GM12878 (cell line): ENCODE measurements around the gene SLC2A8. TPM values are rescaled to one million over a fixed set of nuclear protein-coding genes. Genes with fewer than 3 reads are reported as not detected.
A peak's percentile ranks its signal among the peaks of the same experiment; 100 is the strongest.

ENCODE experiments used
- BMI1 ChIP-seq: fragments of 450-650 bp; IDR thresholded peaks from 2 replicates; pipeline ENCODE4 v1.6.1; 2016; ENCODE audit warnings: mild to moderate bottlenecking, moderate library complexity, borderline replicate concordance
- CEBPZ ChIP-seq: fragments of 150-350 bp; IDR thresholded peaks from 2 replicates; pipeline ENCODE4 v1.6.1; 2016; ENCODE audit warnings: low read depth, low read length
- CREB1 ChIP-seq: IDR thresholded peaks from 2 replicates; pipeline ENCODE4 v1.6.1; 2012; ENCODE audit warnings: low read depth, mild to moderate bottlenecking, inconsistent platforms
- EP300 ChIP-seq, 2 experiments: fragments of 150-350 bp in 1 of 2; IDR thresholded peaks; 2 replicates each; pipeline ENCODE4 v1.6.1; 2011 to 2012; ENCODE audit warnings: low read depth in 2 of 2, low read length in 2 of 2, borderline replicate concordance in 1 of 2, improper control_type of control experiment in 1 of 2, inconsistent platforms in 1 of 2; ENCODE audit not compliant: control insufficient read depth in 1 of 2
- MAX ChIP-seq: IDR thresholded peaks from 2 replicates; pipeline ENCODE4 v1.6.1; 2012; ENCODE audit warnings: low read depth, low read length, improper control_type of control experiment
- MXI1 ChIP-seq: fragments of 150-350 bp; IDR thresholded peaks from 2 replicates; pipeline ENCODE4 v1.6.1; 2011; ENCODE audit warnings: low read depth, mild to moderate bottlenecking, inconsistent platforms, low read length, improper control_type of control experiment
- NFIC ChIP-seq: IDR thresholded peaks from 2 replicates; pipeline ENCODE4 v1.6.1; 2012; ENCODE audit warnings: low read depth, mild to moderate bottlenecking, inconsistent platforms, low read length, moderate library complexity
- PRDM15 ChIP-seq: fragments of 450-650 bp; formaldehyde crosslinking; IDR thresholded peaks from 2 replicates; pipeline ENCODE4 v1.4.0; 2020; ENCODE audit warnings: mild to moderate bottlenecking, moderate library complexity
- RELA ChIP-seq: fragments of 450-650 bp; IDR thresholded peaks from 2 replicates; pipeline ENCODE4 v1.8.0; 2014; ENCODE audit warnings: borderline replicate concordance; ENCODE audit not compliant: partially characterized antibody
- SKIL ChIP-seq: fragments of 450-650 bp; IDR thresholded peaks from 2 replicates; pipeline ENCODE4 v1.6.1; 2017; ENCODE audit warnings: mild to moderate bottlenecking, low read depth, inconsistent platforms; ENCODE audit not compliant: poor library complexity, severe bottlenecking
- SMC3 ChIP-seq: IDR thresholded peaks from 2 replicates; pipeline ENCODE4 v1.6.1; 2011; ENCODE audit warnings: low read length, improper control_type of control experiment, borderline replicate concordance
- SRF ChIP-seq, 2 experiments: IDR thresholded peaks; 2 replicates each; pipeline ENCODE4 v1.6.1; 2011; ENCODE audit warnings: low read depth in 2 of 2, low read length in 2 of 2, mild to moderate bottlenecking in 1 of 2, moderate library complexity in 1 of 2
- SUPT20H ChIP-seq: IDR thresholded peaks from 2 replicates; pipeline ENCODE4 v1.6.1; 2011; ENCODE audit warnings: low read depth, mild to moderate bottlenecking, low read length, moderate library complexity, borderline replicate concordance; ENCODE audit not compliant: control insufficient read depth
- TCF12 ChIP-seq: IDR thresholded peaks from 2 replicates; pipeline ENCODE4 v1.6.1; 2011; ENCODE audit warnings: low read depth, mild to moderate bottlenecking, low read length
- ZNF217 ChIP-seq: fragments of 450-650 bp; IDR thresholded peaks from 2 replicates; pipeline ENCODE4 v1.6.1; 2017; ENCODE audit warnings: antibody characterized with exemption, mild to moderate bottlenecking
- polyA plus RNA-seq, 11 experiments: library from polyadenylated mRNA; depleted of rRNA in 4 of 11; unstranded in 6 of 11; stranded (reverse) in 5 of 11; fragments of >200 nt; fragmentation: Nextera tagmentation in 4 of 11; fragmentation: Illumina TruSeq in 1 of 11; extraction: Ambion mirVana in 4 of 11; extraction: Trizol in 1 of 11; gene quantifications; 1 replicate in 1 of 11; 2 replicates in 10 of 11; pipeline versions ENCODE4 v1.2.1 to v1.2.3, GENCODE V29; 2011 to 2016; ENCODE audit warnings: inconsistent platforms in 2 of 11, missing spikeins in 2 of 11, low read depth in 1 of 11
- total RNA-seq, 4 experiments: library from RNA; depleted of rRNA in 3 of 4; stranded (reverse); fragments of >200 nt in 3 of 4; fragmentation: Illumina TruSeq in 1 of 4; extraction: Trizol in 1 of 4; gene quantifications; 2 replicates each; pipeline versions ENCODE4 v1.2.1 to v1.2.3, GENCODE V29; 2013 to 2021

The SLC2A8 gene
- total and polyA plus RNA-seq, 10 of the 15 experiments (the other 5 are each of a cell fraction or from before 2014, with no cell fraction given), result 0.31 to 22.7 (median 10.0) TPM

- no peak for TF ChIP-seq SUPT20H
- TF ChIP-seq TCF12, result peak; percentile 71; the same call in 1 of the 2 replicates
- TF ChIP-seq NFIC, result peak; percentile 95
- no peak for TF ChIP-seq MAX
- 0 out of 2 replicates have a peak, but pooled peaks have one; percentile 22 for TF ChIP-seq BMI1
- 0 out of 2 replicates have a peak, but pooled peaks have one; percentile 5 for TF ChIP-seq ZNF217
- TF ChIP-seq PRDM15 (CRISPR knock-in tag), result no peak
- peak; percentile 19 for TF ChIP-seq RELA
- TF ChIP-seq MXI1, result peak; percentile 70; the same call in 1 of the 2 replicates
- TF ChIP-seq EP300 (IDR thresholded peaks at IDR 0.05; ENCODE audit: borderline replicate concordance in 1 of 2, control insufficient read depth in 1 of 2, low read depth in 2 of 2, low read length in 2 of 2), result peak; percentile 84 to 95
- 0 out of 4 replicates have a peak, but pooled peaks of 1 of the 2 experiments have one; percentile 39 for TF ChIP-seq SRF (IDR thresholded peaks at IDR 0.05; ENCODE audit: low read depth in 2 of 2, low read length in 2 of 2)
- peak; percentile 98 for TF ChIP-seq SKIL
- TF ChIP-seq CREB1, result peak; percentile 83
- TF ChIP-seq CEBPZ, result no peak
- 0 out of 2 replicates have a peak, but pooled peaks have one; percentile 11 for TF ChIP-seq SMC3
Measured at GRCh38 chr9:127388037-127388855, 8.7 kb upstream of the SLC2A8 start (continued).
